CD4-positive, alpha-beta T cell treated with Interferon alpha-2 for 1 hour (primary cell): ENCODE data around the gene SLC35D1.
"Not testable (repeated sequence)": the region's sequence is repeated elsewhere in the genome, so short reads cannot be mapped to it uniquely, and the experiment has no call there.

ENCODE experiments used
- DNase-seq, 2 donors: peaks; one replicate each; pipeline ENCODE4 v3.0.0-alpha.2; 2020 to 2022

The SLC35D1 gene

DNA sequence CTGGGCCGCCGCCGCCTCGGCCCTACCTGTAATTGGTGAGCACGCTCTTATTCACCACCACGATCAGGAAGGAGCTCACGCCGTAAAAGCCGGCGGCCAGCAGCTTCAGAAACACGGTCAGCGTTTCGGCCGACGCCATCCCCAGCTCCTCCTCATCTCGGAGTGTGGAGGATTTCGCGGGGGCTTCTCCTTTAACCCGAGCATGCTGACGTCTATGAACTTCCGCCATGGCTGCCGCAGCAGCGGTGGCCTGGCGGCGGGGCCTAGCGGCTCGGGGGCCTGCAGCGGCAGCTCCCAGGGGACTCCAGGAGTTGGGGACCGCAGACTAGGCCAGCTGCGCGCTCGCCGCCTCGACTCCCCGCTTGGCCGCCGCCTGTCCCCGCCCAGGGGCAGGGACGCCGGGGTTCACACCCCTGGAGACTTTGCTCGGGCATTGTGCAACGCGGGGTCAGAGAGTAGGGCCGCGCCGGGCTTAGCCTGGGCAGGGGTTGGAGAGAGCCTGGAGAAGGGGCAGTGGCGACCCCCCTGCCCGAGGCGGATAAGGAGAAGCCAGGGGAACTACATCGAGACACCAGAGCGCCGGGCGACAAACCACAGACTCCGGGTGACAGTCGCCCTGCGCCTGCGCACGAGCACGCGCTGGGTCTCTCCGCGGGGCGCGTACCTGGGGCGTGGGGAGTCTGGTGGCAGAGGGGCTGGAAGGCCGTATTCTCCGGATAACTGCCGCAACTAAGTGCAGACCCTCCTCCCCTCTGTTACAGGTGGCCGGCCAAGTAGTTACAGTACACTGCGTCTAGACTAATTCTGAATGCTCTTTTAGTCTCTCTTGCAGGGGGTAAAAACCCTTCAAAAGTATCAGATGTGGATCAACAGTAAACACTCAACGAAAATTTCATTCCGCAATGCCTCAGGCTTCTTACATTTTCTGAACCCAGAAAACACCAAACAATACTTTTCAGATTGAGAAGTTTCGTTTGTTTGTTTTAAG is at the start of gene SLC35D1:
SLC35D1 (minus strand) TSS at position 364 of the 988 bp plus-strand sequence; CDS start at position 229, 135 bp downstream.
- DNase-seq, result peak; percentile 75 to 76

DNA sequence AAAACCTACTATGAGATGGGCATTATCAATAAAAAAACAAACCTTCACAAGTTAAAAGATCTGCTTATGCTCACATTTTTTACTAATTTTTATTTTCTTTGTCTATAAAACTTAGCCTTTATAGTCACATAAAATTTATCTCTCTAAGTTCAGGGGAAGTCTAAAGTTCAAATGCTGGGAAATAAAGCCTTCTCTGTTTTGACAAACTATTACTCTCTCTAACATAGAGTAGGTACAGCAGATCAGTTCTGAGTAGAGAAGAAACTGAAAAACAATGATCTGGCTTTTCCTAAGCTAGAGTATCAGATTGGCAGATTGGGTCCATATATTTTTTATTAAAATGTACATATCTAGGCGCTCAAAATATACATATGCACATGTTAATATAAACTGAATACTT is 49.6 kb upstream of the SLC35D1 start:
- no peak for DNase-seq

DNA sequence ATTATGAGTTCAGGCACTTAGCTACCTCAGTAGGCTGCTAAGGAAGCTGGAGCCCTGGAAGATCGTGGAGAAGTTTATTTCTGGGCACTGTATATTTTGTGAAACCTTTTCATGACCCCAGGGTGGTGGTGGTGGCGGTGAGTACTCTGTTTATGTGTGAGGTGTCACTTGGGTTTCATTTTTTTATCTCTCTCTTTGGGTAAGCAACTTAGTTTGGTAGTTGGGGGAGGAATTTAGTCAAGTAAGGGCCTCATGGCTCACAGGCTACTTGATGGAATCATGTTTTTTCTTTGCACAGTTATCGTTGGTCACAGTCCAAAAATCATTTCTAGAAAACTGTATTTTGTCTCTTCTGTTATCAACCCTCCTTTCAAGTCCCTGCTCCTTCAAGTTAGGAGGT is 46.9 kb upstream of the SLC35D1 start:
- no peak for DNase-seq

- no peak for DNase-seq
These were observed 43.4 kb upstream of the SLC35D1 start for GRCh38 chr1:67097305-67097704.

DNA sequence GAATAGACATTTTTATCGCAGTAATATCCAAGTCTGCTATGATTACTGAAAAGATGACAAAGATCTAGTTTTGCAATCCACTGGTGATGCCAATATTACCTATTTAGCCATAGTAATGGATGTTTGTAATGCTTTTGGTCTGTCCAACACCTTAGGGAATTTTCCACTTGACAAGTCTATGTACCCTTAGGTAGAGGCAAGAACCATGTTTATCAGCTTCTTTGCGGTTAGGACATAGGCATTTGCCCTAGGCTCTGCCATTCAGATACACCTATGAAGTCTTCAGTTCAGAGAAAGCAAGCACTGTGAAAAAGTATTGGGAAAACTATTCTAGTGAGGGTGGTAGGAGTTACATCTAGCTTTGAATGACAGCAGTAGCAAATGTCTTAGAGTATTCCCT is 40.2 kb upstream of the SLC35D1 start:
- DNase-seq, result no peak

DNA sequence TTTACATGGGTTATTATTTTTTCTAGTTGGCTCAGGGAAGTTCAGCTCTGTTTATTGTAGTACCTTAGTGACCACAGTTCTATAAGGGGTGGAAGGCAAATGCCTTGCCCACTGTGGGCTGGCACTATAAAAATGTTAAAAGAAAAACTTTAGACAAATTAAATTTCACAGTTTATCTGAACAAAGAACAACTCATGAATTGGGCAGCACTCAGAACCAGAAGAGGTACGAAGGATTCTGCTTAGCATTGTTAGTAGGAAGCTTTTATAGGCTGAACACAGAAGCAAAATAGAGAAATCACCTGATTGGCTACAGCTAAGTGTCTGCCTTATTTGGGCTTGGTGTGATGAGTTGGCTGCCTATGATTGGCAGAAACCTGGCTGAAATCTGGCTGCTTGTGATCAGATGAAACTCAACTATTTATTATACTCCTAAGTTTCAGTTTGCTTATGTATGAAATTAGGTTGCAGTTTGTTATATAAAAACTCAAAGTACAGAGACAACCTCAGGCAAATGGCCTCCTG is 35.8 kb upstream of the SLC35D1 start:
- no peak for DNase-seq

GRCh38 chr1:67088440-67088839 is 34.5 kb upstream of the SLC35D1 start:
- no peak for DNase-seq

- DNase-seq, result no peak
These were observed 31.4 kb upstream of the SLC35D1 start for GRCh38 chr1:67085326-67085725.

DNA sequence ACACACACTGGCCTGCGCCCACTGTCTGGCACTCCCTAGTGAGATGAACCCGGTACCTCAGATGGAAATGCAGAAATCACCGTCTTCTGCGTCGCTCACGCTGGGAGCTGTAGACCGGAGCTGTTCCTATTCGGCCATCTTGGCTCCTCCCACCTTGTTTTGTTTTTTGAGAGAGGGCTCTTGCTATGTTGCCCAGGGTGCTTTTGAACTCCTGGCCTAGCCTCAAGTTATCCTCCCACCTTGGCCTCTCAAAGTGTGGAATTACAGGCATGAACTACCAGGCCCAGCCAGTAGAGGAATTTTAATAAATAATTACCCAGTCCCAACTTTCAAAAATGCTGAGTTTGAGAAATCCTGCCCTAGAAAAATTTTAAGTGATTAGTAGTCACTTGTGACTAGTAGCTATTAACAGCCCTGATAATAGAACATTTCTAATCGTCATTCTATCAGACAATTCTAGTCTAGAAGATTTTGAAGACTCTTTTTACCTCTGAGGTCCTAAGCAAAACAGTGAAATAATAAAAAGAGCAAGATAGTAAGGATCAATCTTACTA is 30.9 kb upstream of the SLC35D1 start:
- no peak for DNase-seq

DNA sequence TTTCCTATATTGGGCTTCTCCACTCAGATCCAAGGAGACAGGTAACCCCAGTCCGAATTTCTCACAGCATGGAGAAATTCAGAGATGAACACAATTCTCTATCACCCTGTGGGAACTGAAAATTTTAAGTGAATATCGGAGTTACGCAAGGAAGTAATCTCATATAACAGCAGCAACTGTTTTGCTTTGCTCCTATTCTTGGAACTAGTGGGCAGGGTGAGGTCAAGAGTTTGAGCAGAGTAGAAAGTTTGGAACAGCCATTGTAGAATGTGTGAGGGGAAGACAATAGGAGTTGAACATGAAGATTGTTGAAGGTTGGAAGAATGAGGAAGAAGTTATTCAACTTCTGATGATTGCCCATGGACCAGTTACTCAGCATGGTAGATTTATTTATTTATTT is 24.3 kb upstream of the SLC35D1 start:
- DNase-seq, result no peak

DNA sequence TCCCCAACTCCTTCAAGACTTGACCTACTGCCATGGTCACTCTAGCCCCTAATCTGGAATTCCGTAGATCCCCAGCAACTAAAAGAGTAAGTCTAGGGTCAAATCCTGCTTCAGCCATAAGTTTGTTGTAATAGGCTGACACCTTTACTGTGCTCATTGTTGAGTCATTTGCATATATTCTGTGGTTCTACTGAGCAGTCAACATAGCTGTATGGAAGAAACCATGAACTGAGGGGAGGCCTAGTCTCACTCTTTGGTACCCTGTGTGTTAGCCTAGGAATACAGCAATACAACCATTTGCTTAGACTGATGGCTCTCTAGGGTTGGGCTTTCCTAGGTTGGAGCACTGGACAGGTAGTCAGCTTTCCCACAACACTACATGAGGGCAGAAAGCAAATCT is 23.6 kb upstream of the SLC35D1 start:
- DNase-seq, result no peak

DNA sequence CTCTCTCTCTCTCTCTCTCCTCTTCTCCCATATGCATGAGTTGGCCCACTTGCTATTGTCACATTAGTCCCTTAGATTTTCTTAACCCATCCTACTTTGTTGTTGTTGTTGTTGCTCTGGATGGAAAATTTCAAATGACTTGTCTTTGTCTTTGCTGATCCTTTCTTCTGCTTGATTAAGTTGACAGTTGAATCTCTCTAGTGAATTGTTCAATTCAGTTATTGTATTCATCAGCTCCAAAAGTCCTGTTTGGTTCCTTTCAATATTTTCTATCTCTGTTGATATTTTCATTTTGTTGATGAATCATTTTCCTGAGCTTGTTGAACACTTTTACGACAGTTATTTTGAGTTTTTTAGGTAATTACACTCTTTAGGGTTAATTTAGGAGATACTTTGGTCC is 18.8 kb upstream of the SLC35D1 start:
- DNase-seq, result no peak

DNA sequence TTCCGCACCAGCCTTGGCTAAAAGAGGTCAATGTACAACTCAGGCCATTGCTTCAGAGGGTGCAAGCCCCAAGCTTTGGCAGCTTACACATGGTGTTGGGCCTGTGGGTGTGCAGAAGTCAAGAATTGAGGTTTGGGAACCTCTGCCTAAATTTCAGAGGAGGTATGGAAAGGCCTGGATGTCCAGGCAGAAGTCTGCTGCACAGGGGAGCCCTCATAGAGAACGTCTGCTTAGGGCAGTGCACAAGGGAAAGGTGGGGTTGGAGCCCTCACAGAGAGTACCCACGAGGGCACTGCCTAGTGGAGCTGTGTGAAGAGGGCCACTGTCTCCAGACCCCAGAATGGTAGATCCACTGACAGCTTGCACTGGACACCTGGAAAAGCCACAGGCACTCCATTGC is 13.7 kb upstream of the SLC35D1 start:
- DNase-seq, result not testable (repeated sequence)

DNA sequence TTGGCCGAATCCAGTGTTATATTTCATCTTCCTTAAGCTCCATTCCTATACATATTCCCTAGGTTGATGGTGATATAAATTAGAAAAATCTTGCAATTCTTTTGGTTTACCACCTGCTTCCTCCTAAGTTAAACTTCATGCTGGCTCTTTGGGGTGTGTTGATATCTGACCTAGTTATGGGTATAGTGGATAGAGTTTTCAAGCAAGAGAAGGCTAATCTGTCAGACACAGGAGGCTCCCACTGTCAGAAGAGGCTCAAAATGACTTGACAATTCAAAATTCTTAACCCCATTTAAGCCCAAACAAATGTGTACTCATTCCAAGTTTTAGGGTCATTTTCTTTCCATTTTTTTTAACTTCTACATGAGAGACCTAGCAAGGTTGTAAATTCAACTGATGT is 8.5 kb upstream of the SLC35D1 start:
- no peak for DNase-seq

DNA sequence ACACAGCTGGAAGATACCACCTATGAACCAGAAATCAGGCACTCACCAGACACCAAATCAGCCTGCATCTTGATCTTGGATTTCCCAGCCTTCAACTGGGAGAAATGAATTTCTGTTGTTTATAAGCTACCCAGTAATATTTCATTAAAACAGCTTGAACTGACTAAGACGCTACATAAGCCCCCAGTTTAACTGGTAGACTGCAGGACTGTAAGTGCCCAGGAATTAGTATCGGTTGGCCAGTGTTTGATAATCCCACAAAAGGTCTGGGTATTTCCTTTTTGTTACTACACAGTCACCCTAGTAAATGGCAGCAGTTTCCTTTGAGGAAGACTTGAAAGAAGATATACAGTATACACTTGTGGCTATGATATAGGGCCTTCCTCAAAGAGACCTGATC is 7.3 kb upstream of the SLC35D1 start:
- DNase-seq, result no peak

DNA sequence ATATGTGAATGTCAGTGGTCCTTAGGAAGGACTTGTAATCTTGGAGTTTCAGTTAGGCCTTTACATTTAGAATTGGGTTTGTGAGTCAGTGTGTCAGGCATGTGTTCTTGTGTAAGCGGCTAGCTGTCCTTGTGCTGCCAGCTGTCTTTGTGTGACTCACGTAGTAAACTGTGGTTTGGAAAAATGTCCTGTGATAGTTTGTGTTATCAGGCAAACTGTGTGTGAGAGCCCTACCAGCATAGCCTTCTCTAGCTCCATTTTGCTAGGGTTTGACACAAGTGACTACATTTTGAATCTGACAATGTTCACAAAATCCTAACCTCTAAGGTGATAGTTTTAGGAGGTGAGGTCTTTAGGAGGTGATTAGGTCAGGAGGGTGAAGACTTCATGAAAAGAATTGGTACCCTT is 6.9 kb upstream of the SLC35D1 start:
- no peak for DNase-seq

DNA sequence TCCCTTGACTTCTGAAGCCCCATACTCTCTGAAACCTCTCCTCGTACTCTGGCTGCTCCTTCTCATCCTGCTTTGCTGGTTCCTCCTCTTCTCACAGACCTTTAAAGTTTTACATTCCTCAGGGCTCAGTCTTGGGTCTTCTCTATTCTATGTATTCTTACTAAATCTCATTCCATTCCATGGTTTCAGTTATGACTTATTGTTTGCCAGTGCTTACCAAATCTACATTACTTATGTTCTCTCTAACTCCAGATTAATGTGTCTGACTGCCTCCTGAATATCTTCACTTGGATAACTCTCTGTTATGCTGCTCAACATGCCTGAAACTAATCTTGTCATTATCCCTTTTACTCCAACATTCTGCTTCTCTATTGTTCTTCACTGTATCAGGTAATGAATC is 5.4 kb upstream of the SLC35D1 start:
- DNase-seq, result no peak

GRCh38 chr1:67058761-67059160 is 4.8 kb upstream of the SLC35D1 start:
- DNase-seq, result no peak

DNA sequence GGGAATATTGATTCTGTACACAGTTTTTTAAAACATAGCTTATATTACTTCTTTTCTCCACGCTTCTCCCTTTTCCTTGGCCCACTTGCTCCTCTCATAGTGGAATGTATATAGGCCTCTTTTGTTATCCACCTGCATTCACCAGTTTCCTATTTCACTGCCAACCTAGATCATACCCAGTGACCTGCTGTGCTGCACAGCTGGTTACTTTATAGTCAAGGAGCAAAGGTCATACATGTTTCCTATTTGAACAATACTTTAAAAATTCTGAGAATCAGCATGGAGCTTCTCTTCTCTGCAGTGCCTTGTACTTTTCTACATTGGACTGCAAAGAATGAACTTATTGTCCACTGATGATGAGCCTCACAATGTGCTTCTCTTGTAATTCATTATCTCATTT is 4.3 kb upstream of the SLC35D1 start:
- DNase-seq, result no peak

DNA sequence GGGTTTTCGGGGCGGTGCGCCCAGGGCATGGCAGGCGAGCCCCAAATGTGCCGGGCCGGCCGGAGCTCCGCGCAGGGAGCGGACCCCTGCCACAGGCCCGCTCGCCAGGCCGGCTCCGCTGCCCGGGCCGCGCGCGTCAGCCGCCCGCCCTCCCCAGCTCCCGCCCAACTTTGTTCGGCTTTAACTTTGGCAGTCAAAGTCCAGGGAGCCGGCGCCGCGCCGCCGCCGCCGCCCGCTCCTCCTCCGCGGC is 488 bp downstream of the SLC35D1 start:
- peak in 1 of 2 donors; percentile 15 for DNase-seq

DNA sequence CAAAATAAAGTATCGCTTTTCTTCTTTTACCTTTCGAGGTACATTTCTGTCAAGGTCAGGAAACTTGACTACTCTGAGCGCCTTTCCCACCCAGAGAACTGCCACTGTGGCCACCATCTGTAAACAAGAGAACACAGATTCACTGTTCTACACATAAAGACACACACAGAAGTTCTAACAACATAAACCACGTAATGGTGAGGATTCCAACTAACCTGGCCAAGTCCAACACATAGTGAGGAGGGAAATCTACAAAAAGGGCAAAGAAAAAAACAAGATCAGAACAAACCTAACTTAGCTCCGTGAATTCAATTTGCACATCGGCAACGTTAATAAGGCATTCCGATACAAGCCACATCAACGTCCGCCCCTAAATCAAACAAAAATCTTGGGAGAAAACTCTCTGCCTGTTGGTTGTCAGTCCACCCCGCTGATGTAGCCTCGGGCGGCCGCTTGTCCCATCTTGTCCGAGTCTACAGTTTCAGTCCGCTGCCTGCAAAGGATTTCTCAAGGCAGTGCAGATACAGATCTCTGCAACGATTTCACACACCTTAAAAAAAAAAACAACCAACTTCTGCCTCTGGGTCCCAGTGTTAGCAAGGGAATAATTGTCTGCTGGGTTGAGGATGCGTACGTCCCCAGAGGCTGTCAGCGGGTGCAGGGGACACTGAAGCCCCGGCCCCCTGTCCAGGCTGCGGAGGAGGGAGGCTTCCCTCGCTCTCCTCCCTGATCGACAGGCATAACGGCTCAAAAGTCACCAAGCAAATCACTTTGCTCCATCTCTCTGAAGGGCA is 1.0 kb downstream of the SLC35D1 start:
- DNase-seq, result peak; percentile 3 to 43

- no peak for DNase-seq
These were observed 2.8 kb downstream of the SLC35D1 start for GRCh38 chr1:67051196-67051595.

DNA sequence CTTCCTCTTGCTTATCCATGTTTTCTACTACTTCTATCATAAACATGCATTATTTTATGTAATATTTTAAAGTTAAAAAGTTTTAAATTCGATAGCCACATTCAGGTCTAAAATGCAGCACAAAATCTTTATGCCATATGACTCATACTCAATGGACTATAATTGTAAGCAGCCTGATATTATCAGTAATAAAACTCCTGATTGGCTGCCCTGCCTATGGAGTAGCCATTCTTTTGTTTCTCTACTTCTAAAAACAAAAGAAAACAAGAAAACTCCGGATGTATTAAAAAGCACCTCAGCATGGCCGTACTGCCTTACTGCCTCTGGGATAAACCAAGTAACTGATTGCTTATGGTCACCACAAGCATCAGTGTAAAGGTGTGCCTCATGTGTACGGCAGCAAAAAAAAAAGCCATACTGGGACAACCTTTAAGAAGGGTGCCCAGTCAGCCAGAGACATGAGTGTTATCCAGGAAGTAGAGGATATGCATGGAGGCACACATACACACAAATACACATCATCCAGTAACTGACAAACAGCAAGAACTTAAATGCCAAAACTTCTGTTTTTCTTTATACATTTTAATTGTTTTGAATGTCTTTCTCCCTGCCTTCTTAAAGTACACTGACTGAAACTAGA is 9.2 kb downstream of the SLC35D1 start:
- no peak for DNase-seq
